Keratinocyte (primary cell): ENCODE data around the gene PLXNA1. TPM values are rescaled to one million over a fixed set of nuclear protein-coding genes. Genes with fewer than 3 reads are reported as not detected.

Experiments used
- DNase-seq: peaks from one replicate; pipeline ENCODE4 v3.0.0-alpha.2; 2011; ENCODE audit warnings: low read depth, missing footprints, low spot score
- FAIRE-seq: peaks from 2 replicates; lab custom pipeline; 2011; peaks lifted over from hg19 to GRCh38; lab: Jason Lieb, UNC
- H2AFZ ChIP-seq: 2 replicates; pipeline ENCODE4 v1.6.0; 2012; ENCODE audit warnings: low read length, control low read depth, inconsistent platforms; ENCODE audit not compliant: control insufficient read depth
- H3K27ac ChIP-seq: 2 replicates; pipeline ENCODE4 v1.5.1; 2011; ENCODE audit warnings: low read length; ENCODE audit not compliant: control insufficient read depth, insufficient read depth
- H3K27me3 ChIP-seq: 3 replicates; pipeline ENCODE4 v1.6.0; 2011; ENCODE audit warnings: low read length; ENCODE audit not compliant: control insufficient read depth, insufficient read depth; ENCODE audit errors: extremely low read depth
- H3K36me3 ChIP-seq, 2 experiments: 2 replicates in 1 of 2; 3 replicates in 1 of 2; pipeline ENCODE4 v1.5.1; 2011; ENCODE audit warnings: low read length in 2 of 2, mild to moderate bottlenecking in 1 of 2; ENCODE audit not compliant: control insufficient read depth in 2 of 2, insufficient read depth in 2 of 2; ENCODE audit errors: extremely low read depth in 1 of 2
- H3K4me1 ChIP-seq: 3 replicates; pipeline ENCODE4 v1.5.1; 2011; ENCODE audit warnings: low read length; ENCODE audit not compliant: control insufficient read depth, insufficient read depth; ENCODE audit errors: extremely low read depth
- H3K4me2 ChIP-seq: 3 replicates; pipeline ENCODE4 v1.6.0; 2011; ENCODE audit warnings: low read depth, low read length; ENCODE audit not compliant: control insufficient read depth, insufficient read depth; ENCODE audit errors: extremely low read depth
- H3K4me3 ChIP-seq, 3 experiments: fragments of 200-600 bp in 1 of 3; sonication (generic) in 1 of 3; 2 replicates in 2 of 3; 3 replicates in 1 of 3; pipeline ENCODE4 v1.5.1; 2011 to 2016; ENCODE audit warnings: low read length in 3 of 3, mild to moderate bottlenecking in 3 of 3, control low read depth in 2 of 3, inconsistent platforms in 1 of 3, low read depth in 1 of 3, mixed read lengths in 1 of 3, mixed run types in 1 of 3, moderate library complexity in 1 of 3; ENCODE audit not compliant: control insufficient read depth in 2 of 3, insufficient read depth in 2 of 3; ENCODE audit errors: extremely low read depth in 1 of 3
- H3K79me2 ChIP-seq: 2 replicates; pipeline ENCODE4 v1.6.0; 2012; ENCODE audit warnings: low read length; ENCODE audit not compliant: control insufficient read depth, insufficient read depth
- H3K9ac ChIP-seq: 3 replicates; pipeline ENCODE4 v1.6.0; 2011; ENCODE audit warnings: low read length; ENCODE audit not compliant: control insufficient read depth, insufficient read depth; ENCODE audit errors: extremely low read depth
- H3K9me1 ChIP-seq: 3 replicates; pipeline ENCODE4 v1.6.0; 2011; ENCODE audit warnings: low read length; ENCODE audit not compliant: control insufficient read depth, insufficient read depth; ENCODE audit errors: extremely low read depth
- H3K9me3 ChIP-seq: 2 replicates; pipeline ENCODE4 v1.5.1; 2012; ENCODE audit warnings: low read depth, low read length; ENCODE audit not compliant: control insufficient read depth
- H4K20me1 ChIP-seq: 3 replicates; pipeline ENCODE4 v1.6.0; 2011; ENCODE audit warnings: low read length; ENCODE audit not compliant: control insufficient read depth, insufficient read depth; ENCODE audit errors: extremely low read depth
- CTCF ChIP-seq, 3 experiments: IDR thresholded peaks in 1 of 3; conservative IDR thresholded peaks in 1 of 3; optimal IDR thresholded peaks in 1 of 3; 2 replicates in 2 of 3; 3 replicates in 1 of 3; pipeline versions ENCODE3 to v1.5.1; 2011; ENCODE audit warnings: low read length in 3 of 3, mild to moderate bottlenecking in 3 of 3, moderate library complexity in 2 of 3, control low read depth in 1 of 3, inconsistent platforms in 1 of 3; ENCODE audit not compliant: insufficient read depth in 2 of 3; ENCODE audit errors: extremely low read depth in 1 of 3
- EZH2 ChIP-seq: IDR thresholded peaks from one replicate; pipeline ENCODE4 v1.6.1; 2012; ENCODE audit warnings: inconsistent platforms, mild to moderate bottlenecking, low read length, moderate library complexity
- dilution Hi-C: fragments of 300-500 bp; cut with MboI; formaldehyde crosslinking; loops from one replicate; pipeline ENCODE4 v1.7.0; 2020; ENCODE audit warnings: low sequenced_read_pairs; ENCODE audit not compliant: extremely low pct_ligation_motif_present
- polyA plus RNA-seq, 5 experiments: library from polyadenylated mRNA; depleted of rRNA in 3 of 5; stranded (reverse) in 3 of 5; stranded (forward) in 1 of 5; unstranded in 1 of 5; fragments of >200 nt; gene quantifications; 1 replicate in 1 of 5; 2 replicates in 3 of 5; 3 replicates in 1 of 5; pipeline versions ENCODE4 v1.2.1 to v1.2.3, GENCODE V29; 2011 to 2012; ENCODE audit warnings: missing spikeins in 2 of 5, low read depth in 1 of 5, low replicate concordance in 1 of 5

Gene PLXNA1
- polyA plus RNA-seq, 1 donor (not counting 4 experiments of a cell fraction or from before 2014, with no cell fraction given): 38.4 TPM

- no peak overlapping the region for H3K4me3 ChIP-seq
- TF ChIP-seq CTCF (optimal IDR thresholded peaks at IDR 0.05 in 1 of 3, IDR thresholded peaks at IDR 0.05 in 1 of 3, conservative IDR thresholded peaks at IDR 0.05 in 1 of 3; ENCODE audit: extremely low read depth in 1 of 3, insufficient read depth in 2 of 3, low read length in 3 of 3) (no peak), EZH2 (no peak)
- peaks cover 68% of the 10 kb centered on the region for H4K20me1 ChIP-seq
- H2AFZ ChIP-seq: no peak overlapping the region
- peaks cover 100% of the 10 kb centered on the region for H3K79me2 ChIP-seq
- no peak overlapping the region for H3K4me2 ChIP-seq
- H3K27ac ChIP-seq: no peak overlapping the region
- peaks cover 3% of the 10 kb centered on the region for H3K9me1 ChIP-seq
- DNase-seq: no peak
- no peak overlapping the region for H3K9ac ChIP-seq
- no peaks in the 10 kb centered on the region for H3K9me3 ChIP-seq
- H3K4me1 ChIP-seq: peaks cover 13% of the 10 kb centered on the region
- dilution Hi-C loops: no loop called here
- H3K36me3 ChIP-seq: peaks cover 20 to 37% of the 10 kb centered on the region in 2 experiments
- FAIRE-seq: no peak
- H3K27me3 ChIP-seq: no peaks in the 10 kb centered on the region
These were observed 14.0 kb downstream of the PLXNA1 start for GRCh38 chr3:126996905-126997304.

GRCh38 chr3:126997455-126998038, 14.6 kb downstream of the PLXNA1 start:
- TF ChIP-seq EZH2 (no peak), CTCF (optimal IDR thresholded peaks at IDR 0.05 in 1 of 3, IDR thresholded peaks at IDR 0.05 in 1 of 3, conservative IDR thresholded peaks at IDR 0.05 in 1 of 3; ENCODE audit: extremely low read depth in 1 of 3, insufficient read depth in 2 of 3, low read length in 3 of 3) (no peak)
- H3K4me1 ChIP-seq: peaks cover 19% of the 10 kb centered on the region
- no peaks in the 10 kb centered on the region for H3K9me3 ChIP-seq
- H3K9me1 ChIP-seq: peaks cover 3% of the 10 kb centered on the region
- peaks cover 18 to 37% of the 10 kb centered on the region in 2 experiments for H3K36me3 ChIP-seq
- peaks cover 66% of the 10 kb centered on the region for H4K20me1 ChIP-seq
- H3K27ac ChIP-seq: no peak overlapping the region
- dilution Hi-C loops: no loop called here
- DNase-seq (no peak), FAIRE-seq (no peak)
- peaks cover 100% of the 10 kb centered on the region for H3K79me2 ChIP-seq
- no peak overlapping the region for H3K4me3 ChIP-seq
- H2AFZ ChIP-seq: no peak overlapping the region
- no peak overlapping the region for H3K9ac ChIP-seq
- H3K4me2 ChIP-seq: no peak overlapping the region
- no peaks in the 10 kb centered on the region for H3K27me3 ChIP-seq
